ENCODE measurements around the gene ACTR1B.
"Not testable (repeated sequence)": the region's sequence is repeated elsewhere in the genome, so short reads cannot be mapped to it uniquely, and the experiment has no call there.

The ACTR1B gene

DNA sequence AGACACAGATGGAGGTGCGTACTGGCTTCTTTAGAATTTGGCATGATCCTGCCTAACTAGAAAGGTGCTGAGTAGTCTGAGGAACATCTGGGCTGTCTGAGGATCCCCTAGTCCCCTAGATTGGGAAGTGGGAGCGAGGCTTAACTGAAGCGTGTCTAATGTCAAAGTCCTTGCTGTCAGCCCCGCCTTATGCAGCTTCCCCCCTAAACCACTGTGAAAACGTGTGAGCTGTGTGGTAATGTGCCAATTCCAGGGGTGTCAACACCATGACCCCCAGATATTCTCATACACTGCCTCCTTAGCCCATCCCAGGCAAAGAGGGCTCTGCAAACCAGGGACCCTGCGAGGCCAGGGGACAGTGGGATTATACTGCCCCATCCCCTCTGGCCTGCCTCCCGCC lies 51.9 kb downstream of the ACTR1B start:
- not testable (repeated sequence) for H3K4me3 ChIP-seq (ENCODE audit: extremely low read depth, insufficient read depth, low read length, poor library complexity, severe bottlenecking); H3K4me1 ChIP-seq (ENCODE audit: control insufficient read depth, insufficient read depth, low read length, poor library complexity, severe bottlenecking); H3K9me3 ChIP-seq (ENCODE audit: control insufficient read depth, low read length); H3K27ac ChIP-seq (ENCODE audit: low read depth, low read length, severe bottlenecking); H3K36me3 ChIP-seq (ENCODE audit: control insufficient read depth, insufficient read depth, low read length)
- no CpG with 5 or more reads among the region's 7 CpGs for WGBS, 2 experiments (ENCODE audit: insufficient coverage in 2 of 2)

DNA sequence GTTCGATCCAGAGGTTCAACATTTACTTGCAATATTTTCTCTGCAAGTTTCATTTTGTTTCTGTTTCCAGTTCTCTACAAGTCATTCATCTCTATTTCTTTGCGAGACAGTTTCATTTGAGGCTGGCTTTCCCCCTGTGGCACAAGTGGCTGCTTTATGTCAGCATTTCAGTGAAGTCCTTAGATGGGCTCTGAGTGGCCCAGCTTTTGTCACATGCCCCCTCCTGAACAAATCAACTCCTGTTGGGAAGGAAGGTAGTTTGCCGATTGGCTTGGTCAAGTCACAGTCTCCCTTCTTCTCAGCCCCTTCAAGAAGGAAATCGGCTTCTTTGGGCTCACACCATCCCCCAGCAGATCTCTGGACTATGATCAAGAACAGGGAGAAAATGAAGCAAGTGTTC lies 55.1 kb downstream of the ACTR1B start:
- H3K4me3 ChIP-seq (ENCODE audit: extremely low read depth, insufficient read depth, low read length, poor library complexity, severe bottlenecking); H3K36me3 ChIP-seq (ENCODE audit: control insufficient read depth, insufficient read depth, low read length); H3K9me3 ChIP-seq (ENCODE audit: control insufficient read depth, low read length); H3K4me1 ChIP-seq (ENCODE audit: control insufficient read depth, insufficient read depth, low read length, poor library complexity, severe bottlenecking); H3K27ac ChIP-seq (ENCODE audit: low read depth, low read length, severe bottlenecking): not testable (repeated sequence)
- 90% methylated on average over 2 of the region's 4 CpGs; no CpG with 5 or more reads in 1 of the 2 experiments for WGBS, 2 experiments (ENCODE audit: insufficient coverage in 2 of 2)

All from mesodermal cell (in vitro differentiated cells).